GM19438 (cell line): ENCODE results near the gene LARGE1.

Source experiments
- ATAC-seq: cut with Tn5 transposase; IDR thresholded peaks from one replicate; pipeline ENCODE4 v1.9.1; 2021; ENCODE audit warnings: low read depth; ENCODE audit not compliant: unreplicated experiment

Gene LARGE1

DNA sequence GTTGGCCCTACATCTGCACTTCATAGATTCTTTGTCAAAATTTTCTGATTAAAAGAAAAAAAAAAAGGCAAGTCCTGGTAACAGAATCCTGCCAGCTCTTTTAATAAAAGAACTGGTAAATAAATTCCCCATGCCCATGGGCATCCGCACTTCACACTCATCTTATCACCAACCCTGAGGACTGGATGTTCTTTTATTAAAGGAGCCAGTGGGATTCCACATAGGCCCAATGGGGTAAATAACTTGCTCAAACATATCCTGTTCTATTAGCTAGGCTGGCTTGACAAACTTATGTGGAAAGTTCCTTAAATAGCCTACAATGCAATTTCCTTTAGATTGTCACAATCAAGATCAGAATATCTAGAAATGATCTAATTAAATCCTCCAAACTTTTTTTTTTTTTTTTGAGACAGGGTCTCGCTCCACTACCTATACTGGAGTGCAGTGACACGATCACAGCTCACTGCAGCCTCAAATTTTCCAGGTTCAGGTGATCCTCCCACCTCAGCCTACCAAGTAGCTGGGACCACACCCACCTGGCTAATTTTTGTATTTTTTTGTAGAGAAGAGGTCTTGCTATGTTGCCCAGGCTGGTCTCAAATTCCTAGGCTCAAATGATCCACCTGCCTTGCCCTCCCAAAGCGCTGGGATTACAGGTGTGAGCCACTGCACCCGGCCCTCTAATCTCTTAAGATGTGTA is 380.9 kb downstream of the LARGE1 start:
- ATAC-seq, result no peak

- no peak for ATAC-seq
These were observed 381.9 kb downstream of the LARGE1 start for GRCh38 chr22:33538277-33538885.

GRCh38 chr22:33537059-33537458 is 383.2 kb downstream of the LARGE1 start:
- no peak for ATAC-seq

DNA sequence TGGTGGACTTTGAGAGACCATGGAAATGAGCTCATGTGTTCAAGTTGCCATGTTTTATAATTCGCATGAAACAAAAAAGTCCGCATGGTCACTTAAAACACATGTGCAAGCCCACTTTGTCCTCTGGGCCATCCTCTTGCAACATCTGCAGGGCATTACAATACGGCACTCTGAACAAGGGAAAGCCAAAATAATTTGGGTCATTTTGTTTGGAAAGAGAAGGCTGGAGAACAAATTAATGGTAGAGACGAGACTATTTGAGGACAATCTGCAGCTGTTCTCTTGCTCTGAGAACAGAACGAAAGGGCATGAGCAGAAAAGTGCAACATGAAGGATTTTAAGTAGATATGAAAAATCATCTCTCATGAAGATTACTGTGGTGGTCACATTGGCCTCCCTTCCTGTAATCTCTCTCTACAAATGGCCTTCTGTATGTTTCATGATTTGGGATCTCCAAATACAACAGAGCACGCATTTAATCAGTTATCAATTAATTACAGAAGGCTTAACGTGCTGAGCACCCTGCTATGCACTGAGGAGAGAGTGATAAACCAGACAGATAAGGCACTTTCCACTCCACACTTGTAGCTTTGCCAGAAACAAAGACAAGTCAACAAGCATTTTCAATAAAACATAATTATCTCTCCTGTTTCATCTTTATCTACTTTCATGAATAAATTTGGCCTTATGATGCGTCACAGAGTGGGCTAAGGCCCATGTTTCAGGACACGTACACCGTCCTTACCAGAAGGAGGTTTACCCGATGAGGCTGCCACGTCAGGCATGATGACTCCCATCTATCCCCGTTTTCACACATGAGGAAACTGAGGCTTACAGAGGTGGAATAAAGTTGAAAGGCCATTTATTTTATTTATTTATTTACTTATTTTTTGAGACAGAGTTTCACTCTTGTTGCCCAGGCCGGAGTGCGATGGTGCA is 384.1 kb downstream of the LARGE1 start:
- no peak for ATAC-seq

- no peak for ATAC-seq
These were observed 390.7 kb downstream of the LARGE1 start for GRCh38 chr22:33529424-33530113.

DNA sequence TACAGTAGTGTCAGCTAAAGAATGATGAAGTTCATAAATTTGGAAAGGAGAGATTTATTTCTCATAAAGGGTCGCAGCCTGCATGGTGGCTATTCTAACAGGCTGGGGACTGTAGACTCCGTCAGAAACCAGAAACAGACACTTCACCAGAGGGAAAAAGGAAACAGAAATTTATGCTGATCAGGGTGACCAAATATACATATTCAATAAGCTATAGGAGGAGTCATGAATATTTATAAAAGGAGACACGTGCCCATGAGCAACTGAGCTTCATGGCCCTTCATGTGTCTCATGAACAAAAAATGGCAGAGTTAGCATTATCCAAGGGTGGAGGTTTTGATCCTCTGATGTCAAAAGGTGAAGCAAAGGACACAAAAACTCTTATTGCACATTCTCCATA is 392.1 kb downstream of the LARGE1 start:
- no peak for ATAC-seq

- ATAC-seq, result no peak
These were observed 393.7 kb downstream of the LARGE1 start for GRCh38 chr22:33526434-33527107.

- no peak for ATAC-seq
These were observed 395.6 kb downstream of the LARGE1 start for GRCh38 chr22:33524511-33525260.

- no peak for ATAC-seq
These were observed 398.2 kb downstream of the LARGE1 start for GRCh38 chr22:33521879-33522665.

DNA sequence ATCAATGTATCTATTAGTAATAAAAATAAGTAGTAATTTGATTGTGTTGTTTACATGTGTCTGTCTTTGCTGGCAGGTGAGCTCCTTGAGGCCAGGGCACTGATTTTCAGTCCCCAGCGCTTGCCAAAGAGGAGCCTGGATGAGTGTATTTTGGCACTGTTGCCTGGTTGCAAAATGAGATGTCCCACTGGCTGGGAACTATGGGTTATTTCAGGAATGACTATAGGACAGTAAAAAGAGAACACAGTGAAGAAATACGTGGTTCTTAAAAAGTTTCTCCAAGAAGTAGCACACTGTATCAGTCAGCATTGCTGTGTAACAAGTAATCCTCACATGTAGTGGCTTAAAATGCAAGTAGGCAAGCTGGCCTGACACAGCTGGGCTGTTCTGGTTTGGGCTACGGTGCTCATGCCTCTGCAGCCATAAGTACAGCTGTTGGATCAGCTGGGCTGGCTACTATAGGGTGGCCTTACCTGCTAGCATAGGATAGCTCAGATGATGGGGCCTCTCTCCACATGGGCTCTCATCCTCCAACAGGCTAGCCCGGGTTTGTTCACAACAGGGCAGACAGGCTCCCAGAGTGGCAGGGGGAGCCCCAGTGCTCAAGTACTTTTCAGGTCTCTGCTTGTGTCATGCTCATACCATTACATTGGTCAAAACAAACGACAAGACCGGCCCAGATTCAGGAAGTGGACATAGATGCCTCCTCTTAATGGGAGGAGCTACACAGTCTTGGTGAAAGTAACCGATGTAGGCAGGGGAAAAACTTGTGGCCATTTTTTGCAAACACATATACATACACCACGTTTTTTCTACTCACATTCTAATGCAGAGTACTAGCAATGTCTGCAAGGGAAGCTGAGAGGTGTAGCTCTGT is 399.1 kb downstream of the LARGE1 start:
- no peak for ATAC-seq

GRCh38 chr22:33519974-33520903 is 400.0 kb downstream of the LARGE1 start:
- no peak for ATAC-seq

DNA sequence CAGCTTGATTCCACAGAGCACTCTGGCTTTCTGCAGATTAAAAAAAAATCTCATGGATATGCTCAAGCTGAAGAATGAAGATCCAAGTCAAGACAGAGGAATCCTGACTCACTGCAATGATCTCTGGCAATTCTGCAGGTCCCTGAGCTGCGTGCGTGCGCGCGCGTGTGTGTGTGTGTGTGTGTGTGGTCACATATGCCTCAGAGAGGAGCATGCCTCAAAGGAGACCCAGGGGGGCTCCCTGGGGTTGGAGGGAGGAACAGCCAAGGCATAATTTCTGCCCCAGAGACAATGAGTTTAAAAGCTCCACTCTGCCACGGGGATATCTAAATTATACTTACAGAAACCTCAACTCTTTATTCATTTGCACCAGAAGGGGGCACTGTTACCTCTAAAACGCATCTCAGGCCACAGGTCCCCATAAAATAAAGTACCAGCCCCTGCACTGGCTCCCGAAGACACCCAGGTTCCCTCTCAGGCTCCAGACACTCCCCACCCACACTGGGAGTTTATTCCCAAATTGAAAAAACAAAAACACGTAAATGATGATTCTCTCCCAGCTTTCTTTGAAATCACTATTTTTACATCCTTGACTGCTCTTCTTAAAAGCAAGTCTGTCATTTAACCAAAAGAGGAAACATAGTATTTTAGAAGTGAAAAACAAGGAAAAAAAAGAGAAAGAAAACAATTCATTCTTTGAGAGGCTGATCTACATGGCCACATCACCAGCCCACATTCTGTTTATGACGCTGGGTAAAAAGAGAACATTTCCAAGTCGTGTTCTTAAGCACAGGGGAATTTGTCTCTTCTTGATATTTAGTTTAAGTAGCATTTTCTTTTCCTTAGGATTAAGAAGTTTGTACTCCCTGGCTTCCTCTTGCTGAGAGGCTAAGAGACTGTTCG is 401.0 kb downstream of the LARGE1 start:
- no peak for ATAC-seq

GRCh38 chr22:33518405-33518804 is 401.9 kb downstream of the LARGE1 start:
- ATAC-seq, result no peak

GRCh38 chr22:33515795-33516194 is 404.5 kb downstream of the LARGE1 start:
- ATAC-seq, result no peak

GRCh38 chr22:33513388-33514338 is 406.6 kb downstream of the LARGE1 start:
- no peak for ATAC-seq
